Activated CD8-positive, alpha-beta T cell treated with anti-CD3 and anti-CD28 coated beads, Interleukin-2, amount 10 ng/mL, durations not matched to agents 7 days and 5 days (primary cell): ENCODE results near the gene STPG2. TPM values are rescaled to one million over a fixed set of nuclear protein-coding genes. Genes with fewer than 3 reads are reported as not detected.
"Not testable (repeated sequence)": the region's sequence is repeated elsewhere in the genome, so short reads cannot be mapped to it uniquely, and the experiment has no call there.

Experiments used
- ATAC-seq: fragments of 150-1000 bp; cut with Tn5 transposase; one replicate; pipeline ENCODE4 v1.10.0; 2021; ENCODE audit warnings: moderate library complexity
- CTCF ChIA-PET: fragments of 350-600 bp; sonication (Branson Sonifier 250); formaldehyde crosslinking; loops from one replicate; lab custom pipeline; 2021; ENCODE audit warnings: antibody characterized with exemption; lab: Charles Lee
- POLR2A ChIA-PET: fragments of 350-600 bp; sonication (Branson Sonifier 250); formaldehyde crosslinking; loops from one replicate; lab custom pipeline; 2021; ENCODE audit warnings: antibody characterized with exemption; lab: Charles Lee
- DNase-seq: peaks from one replicate; pipeline ENCODE4 v3.0.0-alpha.2; 2020
- H3K27ac Mint-ChIP-seq: one replicate; pipeline ENCODE4 v1.8.0; 2021; ENCODE audit warnings: mild to moderate bottlenecking, mixed read lengths
- H3K27me3 Mint-ChIP-seq: one replicate; pipeline ENCODE4 v1.8.0; 2021; ENCODE audit warnings: low read depth, mixed read lengths
- H3K36me3 Mint-ChIP-seq: one replicate; pipeline ENCODE4 v1.8.0; 2021; ENCODE audit warnings: low read depth, mixed read lengths
- H3K4me1 Mint-ChIP-seq: one replicate; pipeline ENCODE4 v1.8.0; 2021; ENCODE audit warnings: low read depth, mixed read lengths
- H3K4me3 Mint-ChIP-seq: one replicate; pipeline ENCODE4 v1.8.0; 2021; ENCODE audit warnings: mild to moderate bottlenecking, mixed read lengths
- H3K9me3 Mint-ChIP-seq: one replicate; pipeline ENCODE4 v1.8.0; 2022; ENCODE audit warnings: mixed read lengths; ENCODE audit not compliant: insufficient read depth
- total RNA-seq, 2 experiments: library from RNA; stranded (reverse); gene quantifications; one replicate each; pipeline ENCODE4 v1.2.3, GENCODE V29; 2021

Gene STPG2
- total RNA-seq, 2 experiments from 2014 or later = not detected

- ATAC-seq = no peak
- CTCF ChIA-PET = no interaction called here
Observed at GRCh38 chr4:97646997-97647396, 496.3 kb downstream of the STPG2 start.

GRCh38 chr4:97645071-97645821 is 498.0 kb downstream of the STPG2 start:
- Mint-ChIP-seq H3K27ac (no peak overlapping the region), H3K9me3 (no peaks in the 10 kb centered on the region), H3K4me1 (no peaks in the 10 kb centered on the region), H3K27me3 (no peaks in the 10 kb centered on the region), H3K4me3 (no peak overlapping the region), H3K36me3 (no peaks in the 10 kb centered on the region)
- DNase-seq (no peak), ATAC-seq (no peak)
- ChIA-PET POLR2A (no interaction called here), CTCF (no interaction called here)

More at GRCh38 chr4:97646997-97647396, 496.3 kb downstream of the STPG2 start:
- H3K27ac Mint-ChIP-seq = no peak overlapping the region
- no peaks in the 10 kb centered on the region for H3K4me1 Mint-ChIP-seq
- H3K27me3 Mint-ChIP-seq = no peaks in the 10 kb centered on the region
- H3K36me3 Mint-ChIP-seq = no peaks in the 10 kb centered on the region
- POLR2A ChIA-PET = no interaction called here
- no peaks in the 10 kb centered on the region for H3K9me3 Mint-ChIP-seq
- no peak overlapping the region for H3K4me3 Mint-ChIP-seq
- no peak for DNase-seq

DNA sequence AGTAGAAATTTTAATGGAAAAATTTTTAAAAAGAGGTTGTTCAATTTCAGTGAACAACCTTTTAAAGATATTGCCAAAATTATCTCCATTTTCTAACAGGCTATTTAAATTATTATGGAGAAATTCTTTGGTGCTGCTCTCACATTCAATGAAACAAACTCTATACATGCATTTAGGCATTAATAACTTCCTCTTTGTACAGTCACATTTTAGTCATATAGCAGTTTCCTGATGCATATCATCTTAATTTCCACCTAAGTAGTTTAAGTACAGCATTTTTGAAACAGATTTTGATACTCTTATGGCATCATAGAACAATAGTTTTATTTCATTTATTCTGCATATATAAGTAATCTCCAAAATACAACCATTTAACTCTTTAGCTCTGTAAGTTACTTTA is 500.1 kb downstream of the STPG2 start:
- no peaks in the 10 kb centered on the region for H3K27me3 Mint-ChIP-seq
- no peaks in the 10 kb centered on the region for H3K36me3 Mint-ChIP-seq
- ATAC-seq (no peak), DNase-seq (no peak)
- POLR2A ChIA-PET = no interaction called here
- no peaks in the 10 kb centered on the region for H3K4me1 Mint-ChIP-seq
- no peak overlapping the region for H3K27ac Mint-ChIP-seq
- CTCF ChIA-PET = no interaction called here
- H3K4me3 Mint-ChIP-seq = no peak overlapping the region
- H3K9me3 Mint-ChIP-seq = no peaks in the 10 kb centered on the region

- H3K36me3 Mint-ChIP-seq = no peaks in the 10 kb centered on the region
- POLR2A ChIA-PET = no interaction called here
- CTCF ChIA-PET = no interaction called here
- no peak overlapping the region for H3K4me3 Mint-ChIP-seq
- H3K27me3 Mint-ChIP-seq = no peaks in the 10 kb centered on the region
- ATAC-seq (no peak), DNase-seq (no peak)
- H3K9me3 Mint-ChIP-seq = no peaks in the 10 kb centered on the region
- no peak overlapping the region for H3K27ac Mint-ChIP-seq
- H3K4me1 Mint-ChIP-seq = no peaks in the 10 kb centered on the region
Observed at GRCh38 chr4:97639961-97640360, 503.3 kb downstream of the STPG2 start.

- H3K4me1 Mint-ChIP-seq, ATAC-seq, DNase-seq, H3K27ac Mint-ChIP-seq, CTCF ChIA-PET, H3K36me3 Mint-ChIP-seq, H3K9me3 Mint-ChIP-seq, H3K27me3 Mint-ChIP-seq, H3K4me3 Mint-ChIP-seq, POLR2A ChIA-PET: not testable (repeated sequence)
Observed at GRCh38 chr4:97633831-97634230, 509.4 kb downstream of the STPG2 start.

DNA sequence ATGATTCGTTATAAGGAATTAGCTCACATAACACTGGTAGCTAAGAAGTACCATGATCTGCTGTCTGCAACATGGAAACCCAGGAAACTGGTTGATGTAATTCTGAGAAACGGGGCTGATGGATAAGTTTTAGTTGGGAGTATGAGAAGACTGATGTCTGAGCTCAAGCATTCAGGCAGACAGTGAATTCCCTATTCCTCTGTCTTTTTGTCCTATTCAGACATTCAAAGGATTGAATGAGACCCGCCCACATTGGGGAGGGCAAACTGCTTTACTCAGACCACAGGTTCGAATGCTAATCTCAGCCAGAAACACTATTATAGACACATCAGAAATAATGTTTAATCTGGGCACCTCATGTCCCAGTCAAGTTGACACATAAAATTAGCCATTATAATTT is 515.5 kb downstream of the STPG2 start:
- no peak for DNase-seq
- no peak overlapping the region for H3K4me3 Mint-ChIP-seq
- CTCF ChIA-PET = no interaction called here
- peaks cover 15% of the 10 kb centered on the region for H3K9me3 Mint-ChIP-seq
- no peaks in the 10 kb centered on the region for H3K36me3 Mint-ChIP-seq
- POLR2A ChIA-PET = no interaction called here
- H3K4me1 Mint-ChIP-seq = no peaks in the 10 kb centered on the region
- no peaks in the 10 kb centered on the region for H3K27me3 Mint-ChIP-seq
- no peak overlapping the region for H3K27ac Mint-ChIP-seq
- no peak for ATAC-seq

- H3K4me1 Mint-ChIP-seq = no peaks in the 10 kb centered on the region
- DNase-seq (no peak), ATAC-seq (no peak)
- peaks cover 22% of the 10 kb centered on the region for H3K9me3 Mint-ChIP-seq
- H3K36me3 Mint-ChIP-seq = no peaks in the 10 kb centered on the region
- no peak overlapping the region for H3K27ac Mint-ChIP-seq
- ChIA-PET CTCF (no interaction called here), POLR2A (no interaction called here)
- no peak overlapping the region for H3K4me3 Mint-ChIP-seq
- H3K27me3 Mint-ChIP-seq = no peaks in the 10 kb centered on the region
Observed at GRCh38 chr4:97624204-97624603, 519.1 kb downstream of the STPG2 start.

DNA sequence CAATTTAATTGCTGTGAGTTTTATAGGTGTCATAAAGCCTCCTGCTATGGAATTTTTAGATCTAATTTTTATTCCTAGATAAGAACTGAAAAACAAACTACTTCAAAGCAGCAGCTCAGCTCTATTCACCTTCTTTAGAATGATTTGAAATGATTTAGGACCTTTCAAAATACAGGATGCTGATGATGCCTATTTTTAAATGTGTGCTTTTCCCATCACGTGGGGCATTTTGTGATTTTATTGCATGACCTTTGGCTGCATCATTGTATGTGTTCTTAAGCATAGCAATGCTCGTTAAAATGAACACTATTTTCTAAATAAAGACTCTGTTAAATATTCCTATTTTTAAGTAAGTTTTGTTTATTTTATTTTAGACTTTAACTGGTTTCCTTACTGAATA is 537.3 kb downstream of the STPG2 start:
- H3K27ac Mint-ChIP-seq = no peak overlapping the region
- ATAC-seq (no peak), DNase-seq (no peak)
- ChIA-PET POLR2A (no interaction called here), CTCF (no interaction called here)
- no peak overlapping the region for H3K4me3 Mint-ChIP-seq
- no peaks in the 10 kb centered on the region for H3K27me3 Mint-ChIP-seq
- no peaks in the 10 kb centered on the region for H3K36me3 Mint-ChIP-seq
- no peaks in the 10 kb centered on the region for H3K9me3 Mint-ChIP-seq
- no peaks in the 10 kb centered on the region for H3K4me1 Mint-ChIP-seq

DNA sequence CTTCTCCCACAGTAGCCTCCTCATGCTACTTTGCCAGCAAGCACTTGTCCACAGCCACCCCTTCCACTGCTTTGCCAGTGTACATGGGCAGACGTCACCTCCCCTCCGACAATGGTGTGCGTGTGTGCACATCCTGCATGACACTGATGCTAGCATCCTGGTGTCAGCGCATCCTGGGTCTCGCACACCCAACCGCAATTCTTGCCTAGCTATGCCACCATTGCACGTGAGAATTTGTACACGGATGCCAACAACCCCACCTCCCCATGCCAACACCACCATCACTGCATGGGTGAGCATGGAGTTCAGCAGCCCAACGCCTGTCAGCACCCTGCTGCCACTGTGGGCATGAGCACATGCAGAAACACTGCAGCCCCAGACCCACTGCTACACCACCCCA is 550.0 kb downstream of the STPG2 start:
- DNase-seq (no peak), ATAC-seq (no peak)
- Mint-ChIP-seq H3K27me3 (no peaks in the 10 kb centered on the region), H3K9me3 (peaks cover 30% of the 10 kb centered on the region), H3K36me3 (no peaks in the 10 kb centered on the region), H3K27ac (no peak overlapping the region), H3K4me1 (no peaks in the 10 kb centered on the region), H3K4me3 (no peak overlapping the region)
- ChIA-PET POLR2A (no interaction called here), CTCF (no interaction called here)

- ChIA-PET CTCF (no interaction called here), POLR2A (no interaction called here)
- H3K27ac Mint-ChIP-seq = no peak overlapping the region
- H3K4me3 Mint-ChIP-seq = no peak overlapping the region
- ATAC-seq = no peak
- H3K9me3 Mint-ChIP-seq = peaks cover 13% of the 10 kb centered on the region
- H3K4me1 Mint-ChIP-seq = no peaks in the 10 kb centered on the region
- no peaks in the 10 kb centered on the region for H3K27me3 Mint-ChIP-seq
- DNase-seq = no peak
- H3K36me3 Mint-ChIP-seq = no peaks in the 10 kb centered on the region
Observed at GRCh38 chr4:97590266-97590665, 553.0 kb downstream of the STPG2 start.

GRCh38 chr4:97589481-97590196 is 553.6 kb downstream of the STPG2 start:
- H3K27ac Mint-ChIP-seq = no peak overlapping the region
- H3K9me3 Mint-ChIP-seq = peaks cover 13% of the 10 kb centered on the region
- H3K4me1 Mint-ChIP-seq = no peaks in the 10 kb centered on the region
- no peak overlapping the region for H3K4me3 Mint-ChIP-seq
- ChIA-PET CTCF (no interaction called here), POLR2A (no interaction called here)
- ATAC-seq (no peak), DNase-seq (no peak)
- no peaks in the 10 kb centered on the region for H3K27me3 Mint-ChIP-seq
- no peaks in the 10 kb centered on the region for H3K36me3 Mint-ChIP-seq

DNA sequence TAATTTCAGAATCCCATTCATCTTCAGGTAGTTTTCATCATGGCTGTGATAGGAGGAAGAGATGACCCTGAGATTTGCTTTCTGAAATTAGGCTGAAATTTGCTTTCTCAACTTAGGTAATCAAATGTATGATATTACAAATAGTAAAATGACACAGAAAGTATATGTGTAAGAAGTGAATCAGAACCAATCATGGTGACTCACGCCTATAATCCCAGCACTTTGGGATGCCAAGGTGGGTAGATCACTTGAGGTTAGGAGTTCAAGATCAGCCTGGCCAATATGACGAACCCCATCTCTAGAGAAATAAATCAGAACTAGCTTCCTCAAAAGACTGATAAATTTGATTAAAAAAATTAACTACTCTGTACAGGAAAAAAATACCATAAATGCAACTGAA is 555.4 kb downstream of the STPG2 start:
- DNase-seq = no peak
- POLR2A ChIA-PET = no interaction called here
- Mint-ChIP-seq H3K36me3 (no peaks in the 10 kb centered on the region), H3K27ac (no peak overlapping the region), H3K9me3 (no peaks in the 10 kb centered on the region), H3K27me3 (no peaks in the 10 kb centered on the region), H3K4me1 (no peaks in the 10 kb centered on the region), H3K4me3 (no peak overlapping the region)
- CTCF ChIA-PET = no interaction called here
- no peak for ATAC-seq
